ENCODE measurements around the gene GMPR2. TPM values are rescaled to one million over a fixed set of nuclear protein-coding genes. Genes with fewer than 3 reads are reported as not detected.

Gene GMPR2
- total RNA-seq, 1 donor from 2014 or later = 108 TPM

DNA sequence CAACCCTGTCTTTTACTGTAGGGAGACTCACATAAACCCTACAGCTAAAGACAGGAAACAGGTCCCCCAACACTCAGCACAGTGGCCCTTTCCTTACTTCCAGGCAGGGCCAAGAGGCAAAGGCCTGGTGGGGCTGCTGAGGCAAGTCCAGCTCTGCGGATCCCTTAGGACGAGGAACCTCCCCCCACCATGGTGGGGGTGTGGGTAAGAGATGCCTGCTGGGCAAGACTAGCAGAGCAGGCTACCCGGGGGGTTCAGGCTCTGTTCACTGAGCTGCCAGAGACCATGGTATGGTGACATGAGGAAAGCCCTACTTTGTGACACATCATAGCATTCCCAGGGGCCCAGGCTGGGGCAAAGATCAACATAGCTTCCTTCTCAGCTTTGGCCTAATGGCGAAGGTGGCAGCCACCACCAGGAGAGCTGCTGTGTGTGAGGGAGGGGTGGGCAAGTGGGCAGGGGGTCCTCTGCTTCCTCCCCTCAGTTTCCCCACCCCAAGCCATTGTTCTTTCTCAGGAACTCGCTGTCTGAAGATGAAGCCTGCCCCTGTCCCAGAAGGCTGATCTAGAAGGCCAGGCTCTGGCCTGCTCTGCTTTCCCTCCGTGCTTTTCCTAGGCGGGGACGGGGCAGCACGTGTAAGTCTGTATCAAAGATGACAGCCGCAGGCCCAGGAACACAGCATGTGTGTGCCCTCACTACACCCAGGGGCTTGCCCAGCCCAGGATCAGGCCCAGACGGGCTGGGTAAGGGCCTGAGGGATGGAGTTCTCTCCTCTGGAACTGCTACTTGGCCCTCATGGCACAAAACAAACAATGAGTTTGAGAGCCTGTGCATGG, 19.8 kb downstream of the GMPR2 start:
- DNase-seq = no peak

DNA sequence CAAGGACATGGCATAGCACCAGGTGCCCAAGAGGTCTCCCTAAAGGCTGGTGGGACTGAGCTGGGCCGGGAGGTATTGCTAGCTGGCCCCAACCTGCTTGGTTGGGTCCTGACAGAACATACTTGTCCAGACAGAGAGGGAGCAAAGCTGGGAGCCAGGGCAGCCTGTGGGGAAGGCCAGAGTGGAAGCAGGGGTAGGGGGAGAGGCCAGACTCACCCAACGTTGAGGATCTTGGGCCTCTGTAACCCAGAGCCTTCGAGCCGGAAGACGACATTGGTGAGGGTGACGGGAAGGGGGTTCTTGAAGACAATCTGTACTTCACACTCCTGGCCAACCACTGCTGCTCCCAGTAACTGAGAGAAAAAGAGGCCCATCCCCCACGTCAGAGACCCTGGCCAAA, 21.2 kb downstream of the GMPR2 start:
- DNase-seq = no peak

DNA sequence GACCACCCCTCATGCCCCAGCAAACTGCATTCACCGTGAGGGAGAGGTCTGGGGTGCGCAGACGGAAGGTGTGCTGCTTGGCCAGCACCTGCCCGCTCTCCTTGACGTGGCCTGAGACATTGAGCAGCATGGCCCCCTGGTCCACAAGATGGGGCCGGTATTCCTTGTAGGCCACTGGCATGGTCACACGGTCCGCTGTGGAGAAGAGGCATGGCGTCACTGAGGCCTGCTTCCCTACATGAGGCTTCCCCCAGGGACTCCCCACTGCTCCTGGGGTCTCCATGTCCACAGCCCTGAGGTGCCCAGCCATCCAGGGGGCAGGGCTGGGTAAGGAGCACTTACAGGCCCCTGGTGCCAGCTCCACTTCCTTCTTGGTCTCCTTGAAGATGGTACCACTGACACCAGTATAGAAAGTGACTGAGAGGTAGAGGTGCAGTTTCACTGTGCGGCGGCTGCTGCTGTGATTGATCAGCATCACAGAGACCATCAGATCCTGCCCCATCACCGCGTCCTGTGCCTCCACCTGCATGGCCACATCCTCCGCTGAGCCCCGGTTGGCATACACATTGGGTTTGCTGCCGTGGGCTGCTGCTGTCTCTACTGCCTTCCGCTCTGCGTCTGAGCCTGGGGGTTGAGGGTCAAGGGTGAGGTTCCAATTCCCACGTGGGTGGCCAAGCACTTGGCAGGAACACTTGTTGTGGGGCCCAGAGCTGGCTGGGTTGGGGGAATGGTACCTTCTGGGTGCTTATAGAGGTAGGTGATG, 22.1 kb downstream of the GMPR2 start:
- no peak for DNase-seq

DNA sequence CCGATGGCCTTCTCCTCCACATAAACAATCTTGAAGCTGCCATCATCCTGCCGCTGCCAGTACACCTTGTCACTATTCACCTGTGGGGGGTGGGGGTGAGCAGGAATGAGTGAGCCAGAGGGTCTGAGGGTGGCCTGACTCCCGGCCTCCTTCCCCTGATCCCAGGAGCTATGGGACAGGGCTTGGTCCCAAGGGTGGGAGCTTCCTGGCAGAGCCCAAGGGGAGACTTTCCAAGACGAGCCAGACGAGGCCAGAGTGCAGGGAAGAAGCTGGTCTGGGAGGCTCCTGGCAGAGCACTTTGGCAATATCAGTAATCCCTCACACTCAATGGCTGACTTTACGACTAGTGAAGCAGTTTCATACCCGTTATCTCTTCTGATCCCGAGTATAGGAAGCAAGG, 22.7 kb downstream of the GMPR2 start:
- DNase-seq = no peak

DNA sequence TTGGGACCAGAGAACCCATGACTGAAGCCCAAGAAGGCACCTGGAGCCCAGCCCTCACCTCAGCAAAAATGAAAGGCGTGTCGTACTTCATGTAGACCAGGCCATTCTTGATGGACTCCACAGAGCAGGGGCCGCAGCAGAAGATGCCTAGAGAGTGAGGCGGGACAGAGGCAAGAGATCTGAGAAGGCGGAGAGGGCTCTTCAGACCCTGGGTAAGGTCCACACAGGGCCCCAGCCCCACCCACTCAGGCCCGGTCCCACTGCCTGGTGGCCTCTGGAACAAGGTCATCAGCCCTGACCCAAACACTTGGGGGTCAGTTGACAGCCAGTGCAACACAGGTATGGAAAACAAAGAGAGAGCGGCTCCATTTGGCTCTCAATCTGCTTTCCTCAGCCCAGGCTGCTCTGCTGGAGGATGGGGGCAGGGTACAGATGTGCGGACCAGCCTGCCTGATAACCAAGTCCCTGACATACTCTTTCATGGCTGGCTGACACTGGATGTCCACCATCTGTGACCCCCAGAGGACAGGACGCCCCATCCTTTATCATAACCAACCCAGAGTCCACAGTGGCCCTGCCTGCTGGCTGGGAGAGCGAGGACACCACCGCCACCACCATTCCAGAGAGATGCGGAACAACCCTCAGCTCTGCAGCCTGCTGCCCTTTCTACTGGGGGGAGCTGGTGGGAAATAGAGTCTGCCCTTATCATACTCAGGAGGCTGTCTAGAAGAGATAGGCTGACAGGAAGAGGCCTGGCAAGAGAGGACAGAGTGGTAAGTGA, 23.4 kb downstream of the GMPR2 start:
- DNase-seq = no peak

DNA sequence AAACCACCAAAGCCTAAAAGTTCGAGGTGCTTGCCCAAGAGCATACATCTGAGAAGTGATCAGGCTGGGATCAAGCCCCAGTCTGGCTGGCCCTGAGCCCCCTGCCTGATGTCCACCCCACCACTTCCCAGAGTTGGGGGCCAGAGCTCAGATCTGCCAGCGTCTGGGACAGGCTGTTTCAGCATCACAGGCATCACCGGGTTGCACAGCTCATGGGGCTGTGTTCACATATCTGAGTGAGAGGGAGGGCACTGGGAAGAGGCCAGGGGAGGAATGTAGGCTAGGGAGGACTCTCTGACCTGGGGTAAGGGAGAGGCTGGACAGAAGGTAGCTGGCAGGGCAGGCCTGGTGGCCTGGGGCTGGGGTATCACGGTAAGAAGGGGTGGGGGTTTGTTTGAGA, 24.2 kb downstream of the GMPR2 start:
- no peak for DNase-seq

DNA sequence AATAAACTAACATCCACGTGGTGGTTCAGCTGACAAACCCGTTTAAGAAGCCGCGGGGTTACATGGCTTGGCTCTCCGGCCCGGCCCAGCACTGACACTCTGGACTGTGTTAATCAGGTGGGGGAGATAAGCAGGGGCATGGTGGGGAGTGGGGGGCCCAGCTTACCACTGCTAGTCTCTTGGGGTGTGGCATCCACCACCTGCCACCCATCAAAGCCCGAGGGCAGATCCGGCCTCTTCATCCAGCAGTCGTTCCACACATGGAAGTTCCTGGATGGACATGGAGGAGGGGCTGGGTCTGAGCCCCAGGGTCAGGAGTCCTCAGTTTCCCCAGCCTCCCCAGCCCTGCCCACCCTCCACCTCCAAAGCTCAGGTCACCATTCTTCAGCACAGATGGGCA, 25.4 kb downstream of the GMPR2 start:
- no peak for DNase-seq

DNA sequence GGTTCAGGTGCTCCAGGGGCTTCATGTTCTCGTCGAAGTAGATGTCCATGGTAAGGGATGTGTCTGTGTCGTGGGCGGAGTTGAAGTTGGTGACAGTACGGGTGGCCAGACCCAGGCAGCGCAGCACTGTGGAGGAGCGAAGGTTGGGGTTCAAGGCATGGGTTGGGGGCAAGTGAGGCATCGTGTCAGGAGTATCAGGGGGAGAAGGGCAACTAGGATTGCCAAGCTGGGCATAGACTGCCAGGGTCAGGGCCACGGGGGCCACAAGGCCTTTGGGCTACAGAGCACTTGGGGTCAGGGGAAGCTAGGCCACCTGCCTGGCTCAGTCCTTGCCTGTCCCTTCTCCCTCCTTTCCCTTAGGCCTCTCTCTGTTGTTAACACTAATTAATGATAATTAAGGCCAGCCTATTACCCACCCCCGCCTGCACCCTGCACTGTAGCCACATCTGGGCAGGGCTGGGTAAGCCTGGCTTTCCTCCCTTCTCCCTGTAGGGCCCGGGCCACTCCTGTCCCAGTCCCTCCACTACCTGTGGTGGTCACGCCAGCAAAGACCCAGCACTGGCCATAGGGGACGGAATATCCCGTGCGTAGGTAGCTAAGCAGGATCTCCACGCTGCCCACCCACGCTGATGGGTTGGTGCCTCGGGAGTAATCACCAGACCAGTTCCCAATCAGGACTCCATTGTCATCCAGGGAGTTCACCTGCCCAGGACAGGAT, 26.0 kb downstream of the GMPR2 start:
- DNase-seq = no peak

DNA sequence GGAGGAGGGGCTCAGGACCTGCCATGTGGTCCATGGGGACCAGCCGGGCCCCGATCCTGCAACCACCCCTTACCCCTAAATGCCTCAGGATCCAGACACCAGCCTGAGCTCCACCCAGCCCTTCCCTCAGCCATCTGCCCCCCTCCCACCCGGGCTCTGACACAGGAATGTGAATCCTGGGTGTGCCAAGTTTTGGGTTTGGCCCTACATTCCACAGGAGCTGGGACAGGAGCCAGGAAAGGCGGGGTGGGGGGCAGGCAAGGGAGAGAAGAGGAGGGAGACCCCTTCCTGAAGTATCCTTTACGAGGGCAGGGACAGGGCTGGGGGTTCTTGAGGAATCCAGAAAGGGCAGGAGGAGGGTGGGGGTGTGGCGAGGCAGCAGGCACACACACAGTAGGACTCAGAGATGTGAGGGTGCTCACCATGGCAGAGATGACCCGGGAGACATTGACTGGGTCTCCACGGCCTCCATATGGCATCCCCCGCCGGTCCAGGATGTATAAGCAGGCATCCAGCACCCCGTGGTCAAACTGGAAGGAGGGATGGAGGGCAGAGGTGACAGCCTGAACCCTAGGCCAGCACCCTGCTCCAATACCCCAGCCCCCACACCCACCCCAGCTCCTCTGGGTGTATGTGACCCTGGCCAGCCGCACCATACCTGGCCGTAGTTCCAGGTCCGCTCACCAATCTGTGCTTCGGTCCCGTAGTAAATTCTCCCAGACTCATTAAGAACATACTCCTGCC, 26.7 kb downstream of the GMPR2 start:
- DNase-seq = no peak

DNA sequence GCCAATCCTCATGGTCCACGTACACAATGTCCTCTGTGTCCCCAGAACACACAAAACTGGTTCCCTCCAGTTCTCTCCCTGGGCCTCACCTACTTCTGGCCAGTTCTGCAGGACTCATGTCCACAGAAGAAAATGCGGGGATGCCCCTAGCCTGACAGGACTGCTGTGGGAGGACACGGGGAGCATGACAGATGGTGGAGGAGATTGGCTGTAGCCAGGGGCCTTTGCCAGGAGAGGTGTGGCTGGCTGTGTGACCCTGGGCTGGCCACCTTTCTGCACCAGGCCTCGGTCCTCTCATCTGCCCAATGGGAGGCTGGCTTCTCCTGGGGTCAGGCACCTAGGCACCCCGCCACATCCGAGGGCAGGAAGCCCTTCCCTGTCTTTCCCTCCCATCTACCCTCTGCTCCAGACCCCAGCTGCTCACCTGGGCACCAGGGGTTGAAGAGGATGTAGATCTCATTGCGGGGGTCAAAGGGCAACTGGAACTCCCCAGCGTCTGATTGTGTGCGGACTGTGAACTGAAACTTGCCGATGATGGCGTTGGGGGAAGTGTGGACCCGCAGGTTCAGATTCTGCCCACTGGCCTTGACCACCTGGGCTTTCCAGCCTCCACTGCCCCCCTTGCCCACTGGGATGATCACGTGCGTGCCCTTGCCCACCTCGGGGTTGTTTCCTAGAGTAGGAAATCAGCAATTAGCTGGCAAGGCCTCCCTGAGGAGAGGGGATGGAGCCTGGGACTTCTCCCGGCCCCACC, 27.5 kb downstream of the GMPR2 start:
- DNase-seq = no peak

DNA sequence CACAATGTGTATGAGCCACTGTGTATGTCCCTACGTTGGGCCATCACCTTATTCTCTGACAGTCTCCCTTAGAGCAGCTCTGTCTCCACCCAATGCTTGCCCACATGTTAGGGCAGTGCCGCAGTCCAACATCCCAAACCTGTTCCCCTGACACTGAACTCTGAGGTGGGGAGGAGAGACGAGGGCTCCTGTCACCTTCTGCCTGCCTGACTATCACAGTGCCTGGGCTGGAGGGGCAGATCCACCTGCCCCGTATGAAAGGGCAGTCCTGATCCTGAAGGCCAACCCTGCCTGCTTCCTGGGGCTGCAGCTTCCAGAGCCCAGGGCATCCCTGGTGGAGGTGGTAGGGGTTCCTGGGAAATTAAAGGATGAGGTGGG, 28.0 kb downstream of the GMPR2 start:
- no peak for DNase-seq

DNA sequence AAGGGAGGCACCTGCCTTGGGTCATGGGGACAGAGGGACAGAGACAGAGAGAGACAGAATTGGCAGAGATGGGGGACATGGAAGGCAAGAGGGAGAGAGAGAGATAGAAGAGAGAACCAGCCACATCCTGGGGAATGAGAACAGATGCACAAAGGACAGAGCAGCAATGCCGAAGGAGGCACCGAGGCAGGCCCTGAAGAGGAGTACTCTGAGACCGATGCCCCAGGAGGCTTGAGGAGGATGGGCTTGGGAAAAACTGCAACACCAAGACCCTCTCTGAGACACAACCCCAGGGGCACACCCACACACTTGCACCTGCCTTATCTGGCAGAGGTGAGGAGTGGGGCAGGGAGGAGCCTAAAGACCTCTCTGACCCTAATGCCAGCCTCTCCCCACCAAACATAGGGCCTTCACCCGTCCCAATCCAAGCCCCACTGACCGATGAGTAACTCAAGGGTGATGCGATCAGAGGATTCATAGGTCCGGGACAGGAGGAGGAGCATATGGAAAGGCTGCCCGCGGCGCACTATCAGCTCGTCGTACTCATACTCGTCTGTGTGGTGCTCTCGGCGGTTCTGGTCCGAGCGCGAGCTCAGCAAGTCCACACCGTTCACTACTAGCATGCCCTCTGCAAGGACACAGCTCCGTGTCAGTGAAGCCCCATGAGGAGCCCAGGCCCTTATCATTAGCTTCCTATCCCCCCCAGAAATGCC, 28.7 kb downstream of the GMPR2 start:
- DNase-seq = no peak

DNA sequence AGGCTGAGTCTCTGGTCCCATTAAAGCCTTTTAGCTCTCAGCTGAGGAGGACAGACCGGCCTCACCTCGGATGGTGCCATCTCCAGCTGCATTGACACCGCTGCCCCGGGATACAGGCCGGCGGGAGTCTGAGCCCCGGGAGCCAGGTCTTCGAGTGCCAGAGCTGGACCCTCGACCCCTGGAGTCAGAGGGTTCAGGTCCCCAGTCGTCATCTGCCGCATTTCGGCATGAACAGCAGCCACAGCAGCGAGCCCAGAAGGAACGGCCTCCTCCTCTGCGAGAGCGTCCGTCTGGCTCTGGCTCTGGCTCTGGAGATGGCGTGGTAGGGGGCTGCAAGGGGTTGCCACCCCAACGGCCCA, 29.2 kb downstream of the GMPR2 start:
- no peak for DNase-seq

DNA sequence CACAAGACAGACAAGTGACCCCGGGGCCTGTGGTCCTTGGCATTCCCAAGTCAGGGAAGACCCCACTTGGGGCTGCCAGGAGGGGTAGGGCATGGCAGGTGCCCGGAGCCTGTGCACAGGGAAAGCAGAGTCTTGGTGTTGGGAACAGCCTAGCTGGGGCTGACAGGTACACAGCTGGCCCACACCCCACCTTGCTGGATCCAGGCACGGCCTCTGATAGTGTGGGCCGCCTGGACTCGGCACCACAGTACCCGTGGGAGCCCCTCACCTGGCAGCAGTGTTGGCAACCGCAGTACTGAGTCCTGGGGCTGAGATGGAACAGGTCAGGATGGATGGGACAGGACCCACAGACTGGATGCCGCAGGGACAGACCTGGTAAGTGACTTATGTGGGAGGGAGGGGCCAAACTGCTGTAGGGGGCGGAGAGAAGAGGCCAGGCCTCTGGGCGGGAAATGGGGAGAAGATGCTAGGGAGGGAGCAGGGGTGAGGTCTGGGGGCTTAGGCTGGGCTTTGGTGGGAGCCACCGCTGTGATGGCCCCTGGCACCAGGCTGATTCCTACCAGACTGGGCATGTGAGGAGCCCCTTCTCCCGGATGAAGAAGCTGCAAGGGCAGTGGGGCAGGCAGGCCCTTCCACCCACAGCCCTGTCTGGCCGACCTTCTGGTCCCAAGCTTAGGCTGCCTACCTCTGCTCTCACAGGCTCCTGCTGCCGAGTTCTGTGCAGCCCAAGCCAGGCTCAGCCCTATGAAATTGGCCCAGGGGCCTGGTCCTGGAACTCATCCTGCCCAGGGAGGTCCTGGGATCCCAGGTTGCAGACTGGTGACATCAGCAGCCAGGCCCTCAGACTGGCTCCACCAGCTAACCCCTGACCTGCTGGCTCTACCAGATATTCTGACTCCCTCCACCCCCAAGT, 30.3 kb downstream of the GMPR2 start, which contains the start of gene TGM1:
Gene TGM1 (minus strand): TSS at position 357 of the 913 bp plus-strand sequence. CDS start 825 bp downstream, outside the sequence.
- DNase-seq = no peak

DNA sequence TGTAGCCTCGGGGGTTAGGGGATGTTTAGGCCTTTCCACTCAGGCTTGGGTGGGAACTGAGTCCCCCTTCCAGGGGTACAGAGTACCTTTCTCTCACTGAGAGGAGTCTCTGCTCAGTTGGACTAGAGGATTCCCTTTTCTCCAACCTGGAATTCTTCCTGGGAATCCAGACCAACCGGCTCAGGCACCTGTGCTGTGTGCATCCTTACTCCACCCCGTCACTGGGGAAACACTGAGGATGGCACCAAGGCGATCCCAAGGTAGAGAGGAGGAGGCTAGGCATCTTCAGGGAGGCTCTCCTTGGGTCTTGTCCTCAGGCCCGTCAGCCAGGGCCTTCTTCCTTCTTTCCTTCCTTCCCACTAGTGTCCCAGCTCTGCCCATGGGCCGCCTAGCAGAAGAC, 31.1 kb downstream of the GMPR2 start:
- no peak for DNase-seq

DNA sequence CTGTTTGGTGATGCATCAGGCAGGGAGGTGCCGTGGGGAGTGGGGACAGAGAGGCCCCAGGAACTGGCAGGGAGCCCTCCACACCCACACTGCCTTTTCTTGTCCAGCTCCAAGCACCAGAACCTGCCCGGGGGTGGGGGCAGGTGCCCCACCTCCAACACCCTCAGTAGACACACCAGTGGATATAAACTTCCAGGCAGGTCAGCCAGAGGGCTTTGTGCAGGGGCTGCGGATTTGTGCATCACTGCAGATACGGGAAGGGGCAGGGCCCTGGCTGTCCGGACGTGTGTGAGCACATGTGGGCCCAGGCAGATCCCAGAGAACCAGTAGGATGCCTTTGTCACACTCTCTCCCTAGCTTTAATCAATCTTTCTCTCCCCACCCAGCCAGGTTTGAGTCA, 31.6 kb downstream of the GMPR2 start:
- DNase-seq = no peak

DNA sequence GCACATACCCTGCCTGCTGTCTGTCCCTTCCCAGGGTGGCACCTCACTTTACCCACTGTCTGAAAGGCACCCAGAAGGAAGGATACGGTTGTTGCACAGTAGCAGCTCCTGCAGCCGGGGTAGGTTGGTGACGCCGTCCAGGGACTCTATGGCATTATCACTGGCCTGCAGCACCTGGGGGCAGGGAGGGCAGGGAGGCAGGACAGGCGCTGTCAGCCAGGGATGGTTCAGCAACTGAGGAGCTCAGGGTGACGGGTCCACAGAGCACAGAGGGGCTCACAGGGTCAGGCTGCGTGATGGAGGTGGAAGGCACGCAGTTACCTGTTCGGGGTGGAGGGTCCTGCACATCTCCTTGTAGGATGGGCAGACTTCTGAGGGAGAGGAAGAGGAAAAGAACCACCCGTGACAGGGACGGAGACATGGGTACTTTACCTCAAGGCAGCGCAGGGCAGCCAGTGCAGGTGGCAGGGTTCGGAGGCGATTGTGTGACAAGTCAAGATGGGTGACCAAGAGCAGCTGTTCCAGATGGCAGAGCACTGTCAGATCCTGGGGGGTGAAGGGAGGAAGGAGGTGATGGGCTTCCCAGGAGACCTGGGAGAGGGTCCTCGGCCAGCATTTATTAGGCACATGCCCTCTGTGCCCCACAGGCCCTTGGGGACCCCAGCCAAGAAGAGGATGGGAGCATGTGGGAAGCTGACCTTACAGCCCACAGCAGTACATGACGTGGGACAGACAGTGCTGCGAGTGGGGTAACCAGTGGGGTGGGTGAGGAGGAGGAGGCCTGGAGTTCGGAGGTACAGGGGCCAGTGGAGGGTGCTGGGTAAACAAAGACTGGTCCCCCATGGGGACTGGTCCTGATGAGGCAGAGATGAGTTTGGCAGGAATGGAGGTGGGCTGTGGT, 33.9 kb downstream of the GMPR2 start:
- no peak for DNase-seq

DNA sequence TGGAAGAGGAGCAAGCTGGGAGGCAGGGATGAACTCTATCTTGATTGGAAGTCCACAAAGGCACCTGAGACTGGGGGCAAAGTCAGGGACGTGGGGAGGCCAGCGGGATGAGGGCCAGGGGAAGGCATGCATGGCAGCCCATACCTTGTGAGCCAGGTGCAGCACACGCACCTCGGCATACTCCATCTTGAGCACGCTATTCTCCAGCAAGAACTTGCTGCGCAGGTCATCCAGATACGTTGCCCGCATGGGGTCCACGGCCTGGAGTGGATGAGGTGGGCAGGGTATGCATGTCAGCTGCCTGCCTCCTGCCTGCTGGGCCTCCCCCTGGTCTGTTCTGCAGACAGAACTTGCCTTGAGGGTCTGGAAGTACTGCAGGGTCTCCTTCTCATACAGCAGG, 34.8 kb downstream of the GMPR2 start:
- DNase-seq = no peak

Measured in dermis blood vessel endothelial cell (primary cell).